ENCODE data around the gene RPS3. TPM values are rescaled to one million over a fixed set of nuclear protein-coding genes. Genes with fewer than 3 reads are reported as not detected.

RPS3 gene
- total and polyA plus RNA-seq, 2 of the 13 experiments (the other 11 are each of a cell fraction or from before 2014, with no cell fraction given), result 2,143 to 3,616 TPM

- no peak for TF ChIP-seq REL (CRISPR knock-in tag; conservative IDR thresholded peaks at IDR 0.05)
- no peak for TF ChIP-seq ZNF282 (IDR thresholded peaks at IDR 0.05; ENCODE audit: partially characterized antibody)
- no peak for TF ChIP-seq ZBTB38 (CRISPR knock-in tag; IDR thresholded peaks at IDR 0.05)
- peak; percentile 39; the same call in 1 of the 2 replicates for TF ChIP-seq ETV5 (CRISPR knock-in tag; IDR thresholded peaks at IDR 0.05; ENCODE audit: borderline replicate concordance)
- no peak for TF ChIP-seq RELA (CRISPR knock-in tag; IDR thresholded peaks at IDR 0.05)
- TF ChIP-seq MTF2 (CRISPR knock-in tag; IDR thresholded peaks at IDR 0.05; ENCODE audit: borderline replicate concordance), result no peak
- TF ChIP-seq GATAD2A (CRISPR knock-in tag; IDR thresholded peaks at IDR 0.05), result peak; percentile 67
- TF ChIP-seq ZNF205 (CRISPR knock-in tag; IDR thresholded peaks at IDR 0.05), result no peak
- peak in 1 of 2 experiments; percentile 51; a peak in 1 of 4 replicates for TF ChIP-seq EP300 (IDR thresholded peaks at IDR 0.05; ENCODE audit: low read depth in 2 of 2, low read length in 2 of 2)
- TF ChIP-seq EP300 (CRISPR knock-in tag; IDR thresholded peaks at IDR 0.05; ENCODE audit: borderline replicate concordance), result no peak
- TF ChIP-seq KAT2B (IDR thresholded peaks at IDR 0.05; ENCODE audit: borderline replicate concordance, low read depth, low read length), result no peak
- TF ChIP-seq ZC3H4 (CRISPR knock-in tag; IDR thresholded peaks at IDR 0.05; ENCODE audit: borderline replicate concordance), result no peak
- TF ChIP-seq ZNF20 (CRISPR knock-in tag; IDR thresholded peaks at IDR 0.05), result no peak
- no peak for TF ChIP-seq CSRNP1 (CRISPR knock-in tag; IDR thresholded peaks at IDR 0.05)
- no peak for TF ChIP-seq MIXL1 (CRISPR knock-in tag; IDR thresholded peaks at IDR 0.05)
- peak; percentile 88 for TF ChIP-seq NR2C2 (CRISPR knock-in tag; IDR thresholded peaks at IDR 0.05; ENCODE audit: borderline replicate concordance)
- TF ChIP-seq ZFY (CRISPR knock-in tag; IDR thresholded peaks at IDR 0.05), result no peak
- TF ChIP-seq SRSF4 (IDR thresholded peaks at IDR 0.05; ENCODE audit: low read depth, low read length, poor library complexity, severe bottlenecking), result no peak
- TF ChIP-seq HIVEP1 (CRISPR knock-in tag; IDR thresholded peaks at IDR 0.05), result no peak
- TF ChIP-seq BCLAF1 (IDR thresholded peaks at IDR 0.05), result no peak
- peak; percentile 71; the same call in 1 of the 2 replicates for TF ChIP-seq ZNF598 (CRISPR knock-in tag; IDR thresholded peaks at IDR 0.05; ENCODE audit: borderline replicate concordance)
- TF ChIP-seq ZNF577 (CRISPR knock-in tag; IDR thresholded peaks at IDR 0.05; ENCODE audit: borderline replicate concordance, low read depth), result no peak
- TF ChIP-seq ZMAT5 (CRISPR knock-in tag; IDR thresholded peaks at IDR 0.05; ENCODE audit: borderline replicate concordance, low read depth), result no peak
- 0 out of 2 replicates have a peak, but pooled peaks have one; percentile 13 for TF ChIP-seq ATF3 (CRISPR knock-in tag; IDR thresholded peaks at IDR 0.05)
- no peak for TF ChIP-seq RBFOX2 (IDR thresholded peaks at IDR 0.05; ENCODE audit: low read depth, low read length)
- no peak for TF ChIP-seq ZNF605 (CRISPR knock-in tag; IDR thresholded peaks at IDR 0.05)
These were observed 23.2 kb downstream of the RPS3 start (continued) for GRCh38 chr11:75422248-75423231.

Data from HepG2 (cell line).